Measurements from ENCODE around the gene POM121C.
"Not testable (repeated sequence)": the region's sequence is repeated elsewhere in the genome, so short reads cannot be mapped to it uniquely, and the experiment has no call there.

Gene POM121C

GRCh38 chr7:75421798-75422710 is 64.0 kb downstream of the POM121C start:
- DNase-seq, result not testable (repeated sequence)

GRCh38 chr7:75420152-75420551 is 65.9 kb downstream of the POM121C start:
- not testable (repeated sequence) for DNase-seq

- DNase-seq, result not testable (repeated sequence)
Observed at GRCh38 chr7:75419693-75420092, 66.4 kb downstream of the POM121C start.

GRCh38 chr7:75419210-75419609 is 66.9 kb downstream of the POM121C start:
- DNase-seq, result not testable (repeated sequence)

GRCh38 chr7:75418292-75418858 is 67.7 kb downstream of the POM121C start:
- not testable (repeated sequence) for DNase-seq

GRCh38 chr7:75416787-75417186 is 69.3 kb downstream of the POM121C start:
- not testable (repeated sequence) for DNase-seq

GRCh38 chr7:75415829-75416373 is 70.2 kb downstream of the POM121C start:
- DNase-seq, result not testable (repeated sequence)

GRCh38 chr7:75415428-75415817 is 70.7 kb downstream of the POM121C start:
- not testable (repeated sequence) for DNase-seq

GRCh38 chr7:75414708-75415427 is 71.2 kb downstream of the POM121C start:
- DNase-seq, result not testable (repeated sequence)

- not testable (repeated sequence) for DNase-seq
Observed at GRCh38 chr7:75414204-75414603, 71.9 kb downstream of the POM121C start.

- not testable (repeated sequence) for DNase-seq
Observed at GRCh38 chr7:75410823-75411173, 75.3 kb downstream of the POM121C start.

- DNase-seq, result not testable (repeated sequence)
Observed at GRCh38 chr7:75409880-75410822, 75.9 kb downstream of the POM121C start.

GRCh38 chr7:75404663-75405062 is 81.4 kb downstream of the POM121C start:
- DNase-seq, result not testable (repeated sequence)

GRCh38 chr7:75403455-75404443 is 82.3 kb downstream of the POM121C start:
- DNase-seq, result not testable (repeated sequence)

- DNase-seq, result not testable (repeated sequence)
Observed at GRCh38 chr7:75400575-75400974, 85.5 kb downstream of the POM121C start.

- DNase-seq, result not testable (repeated sequence)
Observed at GRCh38 chr7:75398771-75399700, 87.1 kb downstream of the POM121C start.

GRCh38 chr7:75397865-75398264 is 88.2 kb downstream of the POM121C start:
- not testable (repeated sequence) for DNase-seq

- DNase-seq, result not testable (repeated sequence)
Observed at GRCh38 chr7:75395329-75395728, 90.8 kb downstream of the POM121C start, which contains the start of gene TRIM73. Gene TRIM73 (plus strand): TSS chr7:75395629. CDS start chr7:75398934, 3,305 bp downstream.

- not testable (repeated sequence) for DNase-seq
Observed at GRCh38 chr7:75393194-75393593, 92.9 kb downstream of the POM121C start.
